OCI-LY7 (cell line): ENCODE results near the gene EVC.

Experiments used
- CTCF ChIP-seq: fragments of 200-600 bp; sonication (generic); conservative IDR thresholded peaks from 2 replicates; pipeline ENCODE4 v1.5.1; 2014; ENCODE audit warnings: mild to moderate bottlenecking, antibody characterized with exemption, low read length, moderate library complexity, mixed read lengths
- EZH2phosphoT487 ChIP-seq: fragments of 200-600 bp; sonication (generic); IDR thresholded peaks from 2 replicates; pipeline ENCODE4 v1.6.1; 2018; ENCODE audit warnings: low read depth, borderline replicate concordance, mild to moderate bottlenecking, mixed run types, antibody characterized with exemption, low read length, moderate library complexity, mixed read lengths

- no peak for TF ChIP-seq CTCF
- TF ChIP-seq EZH2phosphoT487 = no peak
These were observed 7.2 kb upstream of the EVC start for GRCh38 chr4:5703831-5704230.
